Natural killer cell treated with Interleukin-12 subunit alpha and Interleukin-12 subunit beta and Interleukin-15 and Interleukin-18, amount 100 ng/mL, for 72 hours (primary cell): ENCODE measurements around the gene FBXL4. TPM values are rescaled to one million over a fixed set of nuclear protein-coding genes. Genes with fewer than 3 reads are reported as not detected.

ENCODE experiments used
- ATAC-seq, 2 donors: fragments of 150-1000 bp; cut with Tn5 transposase in 1 of 2; sonication (Bioruptor Pico), chemical (Tn5 transposase) in 1 of 2; 2 replicates each; pipeline ENCODE4 v1.10.0; 2021
- DNase-seq: peaks from one replicate; pipeline ENCODE4 v3.0.0; 2022; ENCODE audit warnings: low spot score
- H3K27ac Mint-ChIP-seq, 2 donors: 1 replicate in 1 of 2; 2 replicates in 1 of 2; pipeline ENCODE4 v1.8.0; 2022; ENCODE audit warnings: mixed read lengths in 2 of 2, mild to moderate bottlenecking in 1 of 2, moderate library complexity in 1 of 2
- H3K27me3 Mint-ChIP-seq, 2 donors: 1 replicate in 1 of 2; 2 replicates in 1 of 2; pipeline ENCODE4 v1.8.0; 2022; ENCODE audit warnings: mixed read lengths in 2 of 2
- H3K36me3 Mint-ChIP-seq: one replicate; pipeline ENCODE4 v1.8.0; 2022; ENCODE audit warnings: mixed read lengths
- H3K4me1 Mint-ChIP-seq, 2 donors: 1 replicate in 1 of 2; 2 replicates in 1 of 2; pipeline ENCODE4 v1.8.0; 2022; ENCODE audit warnings: low read depth in 2 of 2, mixed read lengths in 2 of 2, mild to moderate bottlenecking in 1 of 2
- H3K4me3 Mint-ChIP-seq: one replicate; pipeline ENCODE4 v1.8.0; 2022; ENCODE audit warnings: mixed read lengths
- H3K9me3 Mint-ChIP-seq: 2 replicates; pipeline ENCODE4 v1.8.0; 2022; ENCODE audit warnings: mixed read lengths
- total RNA-seq, 2 donors: library from RNA; stranded (reverse); gene quantifications; one replicate each; pipeline ENCODE4 v1.2.3, GENCODE V29; 2022

FBXL4 gene
- total RNA-seq, 2 donors from 2014 or later = 9.1 to 11.2 TPM

GRCh38 chr6:98900706-98901105 is 47.0 kb downstream of the FBXL4 start:
- Mint-ChIP-seq H3K36me3 (peaks cover 30% of the 10 kb centered on the region), H3K27ac (no peak overlapping the region), H3K27me3 (no peaks in the 10 kb centered on the region), H3K4me3 (no peak overlapping the region), H3K4me1 (peaks cover 4% of the 10 kb centered on the region in 2 donors), H3K9me3 (no peaks in the 10 kb centered on the region)
- no peak for DNase-seq
- no peak for ATAC-seq

DNA sequence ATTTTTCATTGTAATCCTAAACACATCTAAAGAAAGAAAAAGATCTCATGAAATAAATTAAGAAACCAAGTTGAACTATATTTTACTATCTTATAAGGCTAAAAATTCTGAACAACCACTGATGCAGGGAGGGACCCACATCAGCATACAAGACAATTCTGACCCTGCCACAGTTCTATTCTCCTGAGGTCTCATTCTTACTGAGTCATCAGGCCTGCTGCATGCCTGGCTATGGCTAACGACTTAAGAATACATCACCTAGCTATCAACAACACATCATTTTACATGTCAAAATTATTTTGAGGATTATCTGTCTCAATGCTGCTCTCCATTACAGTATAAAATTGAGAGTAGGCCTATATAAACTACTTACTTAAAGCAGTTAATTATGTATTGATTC is 52.9 kb downstream of the FBXL4 start:
- Mint-ChIP-seq H3K36me3 (peaks cover 18% of the 10 kb centered on the region), H3K4me3 (no peak overlapping the region), H3K27me3 (no peaks in the 10 kb centered on the region), H3K4me1 (peaks cover 0 to 4% of the 10 kb centered on the region in 2 donors), H3K27ac (no peak overlapping the region), H3K9me3 (no peaks in the 10 kb centered on the region)
- ATAC-seq (no peak), DNase-seq (no peak)

DNA sequence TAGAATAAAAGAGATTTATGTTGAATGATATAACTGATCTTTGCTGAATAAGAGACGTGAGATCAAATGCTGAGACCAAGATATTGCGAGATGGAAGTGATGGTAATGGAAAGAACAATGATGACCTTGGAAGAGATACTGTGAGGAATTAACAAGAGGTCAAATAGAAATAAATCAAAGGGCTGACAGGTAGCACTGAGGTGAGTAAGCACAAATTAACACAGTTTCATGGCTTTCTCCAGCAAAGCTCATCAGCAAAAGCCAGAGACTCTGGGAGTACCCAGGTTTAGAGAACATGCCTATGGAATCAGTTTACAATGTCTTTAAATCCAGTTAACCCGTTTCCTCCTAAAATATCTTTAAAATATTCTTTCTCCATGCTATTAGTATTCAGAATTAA is 60.1 kb downstream of the FBXL4 start:
- no peak overlapping the region for H3K4me3 Mint-ChIP-seq
- ATAC-seq = no peak
- H3K36me3 Mint-ChIP-seq = no peaks in the 10 kb centered on the region
- no peaks in the 10 kb centered on the region for H3K27me3 Mint-ChIP-seq
- no peak overlapping the region for H3K27ac Mint-ChIP-seq
- H3K4me1 Mint-ChIP-seq = no peaks in the 10 kb centered on the region
- no peaks in the 10 kb centered on the region for H3K9me3 Mint-ChIP-seq
- DNase-seq = no peak

GRCh38 chr6:98885330-98885729 is 62.4 kb downstream of the FBXL4 start:
- DNase-seq (no peak), ATAC-seq (no peak)
- Mint-ChIP-seq H3K27me3 (no peaks in the 10 kb centered on the region), H3K4me1 (peaks cover 0 to 2% of the 10 kb centered on the region in 2 donors), H3K36me3 (no peaks in the 10 kb centered on the region), H3K4me3 (no peak overlapping the region), H3K9me3 (no peaks in the 10 kb centered on the region), H3K27ac (no peak overlapping the region)

- peaks cover 9% of the 10 kb centered on the region for H3K36me3 Mint-ChIP-seq
- no peak for DNase-seq
- no peak overlapping the region for H3K27ac Mint-ChIP-seq
- H3K4me1 Mint-ChIP-seq = peaks cover 6% of the 10 kb centered on the region in 2 donors
- H3K4me3 Mint-ChIP-seq = no peak overlapping the region
- no peaks in the 10 kb centered on the region for H3K9me3 Mint-ChIP-seq
- no peak for ATAC-seq
- no peaks in the 10 kb centered on the region for H3K27me3 Mint-ChIP-seq
Observed at GRCh38 chr6:98880486-98880885, 67.3 kb downstream of the FBXL4 start.

- H3K4me1 Mint-ChIP-seq = peaks cover 6% of the 10 kb centered on the region in 2 donors
- peaks cover 14% of the 10 kb centered on the region for H3K36me3 Mint-ChIP-seq
Observed at GRCh38 chr6:98877250-98877649, 70.5 kb downstream of the FBXL4 start.

GRCh38 chr6:98875375-98875774 is 72.4 kb downstream of the FBXL4 start:
- ATAC-seq (no peak), DNase-seq (no peak)
- Mint-ChIP-seq H3K9me3 (no peaks in the 10 kb centered on the region), H3K27ac (no peak overlapping the region), H3K4me3 (no peak overlapping the region), H3K27me3 (no peaks in the 10 kb centered on the region), H3K36me3 (peaks cover 14% of the 10 kb centered on the region), H3K4me1 (peaks cover 3 to 6% of the 10 kb centered on the region in 2 donors)

More at GRCh38 chr6:98877250-98877649, 70.5 kb downstream of the FBXL4 start:
- Mint-ChIP-seq H3K27me3 (no peaks in the 10 kb centered on the region), H3K9me3 (no peaks in the 10 kb centered on the region), H3K4me3 (no peak overlapping the region), H3K27ac (no peak overlapping the region)
- no peak for DNase-seq
- ATAC-seq = no peak

- Mint-ChIP-seq H3K27ac (no peak overlapping the region), H3K9me3 (no peaks in the 10 kb centered on the region), H3K36me3 (peaks cover 12% of the 10 kb centered on the region), H3K4me3 (no peak overlapping the region), H3K4me1 (peaks cover 3 to 6% of the 10 kb centered on the region in 2 donors), H3K27me3 (no peaks in the 10 kb centered on the region)
- ATAC-seq (no peak), DNase-seq (no peak)
Observed at GRCh38 chr6:98871821-98872220, 75.9 kb downstream of the FBXL4 start.

DNA sequence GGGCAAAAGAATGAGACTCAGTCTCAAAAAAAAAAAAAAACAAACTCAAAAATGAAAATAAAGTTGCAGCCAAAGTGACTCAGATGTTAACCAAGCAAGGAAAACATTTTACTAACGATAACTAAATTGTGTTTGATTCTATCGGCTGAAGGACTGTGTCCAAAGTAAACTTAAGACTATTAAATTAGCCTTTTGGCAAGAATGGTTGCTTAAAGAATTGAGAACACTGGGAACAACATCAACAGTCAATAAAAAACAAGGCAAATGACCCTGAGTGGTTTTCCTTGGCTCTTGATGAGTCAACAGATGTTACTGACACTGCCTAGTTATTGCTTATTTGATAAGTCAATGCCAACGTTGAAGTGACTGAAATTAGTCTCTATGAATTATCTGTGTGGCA is 76.7 kb downstream of the FBXL4 start:
- Mint-ChIP-seq H3K27ac (no peak overlapping the region), H3K36me3 (peaks cover 10% of the 10 kb centered on the region), H3K4me1 (no peaks in the 10 kb centered on the region), H3K9me3 (no peaks in the 10 kb centered on the region), H3K27me3 (no peaks in the 10 kb centered on the region), H3K4me3 (no peak overlapping the region)
- DNase-seq (no peak), ATAC-seq (no peak)

DNA sequence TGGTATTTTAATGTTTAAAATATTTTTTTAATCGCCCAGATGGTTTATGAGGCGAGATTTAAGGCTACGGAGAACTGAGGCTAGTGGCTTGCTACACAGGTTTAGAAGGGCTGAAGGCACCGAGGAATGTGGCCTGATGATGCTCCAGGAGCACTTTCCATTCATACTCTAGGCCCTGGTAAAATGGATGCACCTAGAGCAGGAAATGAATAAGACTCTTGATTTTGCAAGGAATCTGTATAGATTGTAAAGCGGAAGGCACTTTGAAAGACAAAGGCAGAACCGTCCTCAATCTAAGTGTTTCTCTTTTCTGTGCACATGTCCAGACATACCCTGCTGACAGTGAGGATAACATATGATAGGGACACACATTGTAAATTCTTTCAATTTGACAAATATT is 83.2 kb downstream of the FBXL4 start:
- no peak overlapping the region for H3K4me3 Mint-ChIP-seq
- no peaks in the 10 kb centered on the region for H3K27me3 Mint-ChIP-seq
- no peaks in the 10 kb centered on the region for H3K9me3 Mint-ChIP-seq
- H3K36me3 Mint-ChIP-seq = peaks cover 6% of the 10 kb centered on the region
- DNase-seq = no peak
- no peak overlapping the region for H3K27ac Mint-ChIP-seq
- ATAC-seq = no peak
- H3K4me1 Mint-ChIP-seq = no peaks in the 10 kb centered on the region

DNA sequence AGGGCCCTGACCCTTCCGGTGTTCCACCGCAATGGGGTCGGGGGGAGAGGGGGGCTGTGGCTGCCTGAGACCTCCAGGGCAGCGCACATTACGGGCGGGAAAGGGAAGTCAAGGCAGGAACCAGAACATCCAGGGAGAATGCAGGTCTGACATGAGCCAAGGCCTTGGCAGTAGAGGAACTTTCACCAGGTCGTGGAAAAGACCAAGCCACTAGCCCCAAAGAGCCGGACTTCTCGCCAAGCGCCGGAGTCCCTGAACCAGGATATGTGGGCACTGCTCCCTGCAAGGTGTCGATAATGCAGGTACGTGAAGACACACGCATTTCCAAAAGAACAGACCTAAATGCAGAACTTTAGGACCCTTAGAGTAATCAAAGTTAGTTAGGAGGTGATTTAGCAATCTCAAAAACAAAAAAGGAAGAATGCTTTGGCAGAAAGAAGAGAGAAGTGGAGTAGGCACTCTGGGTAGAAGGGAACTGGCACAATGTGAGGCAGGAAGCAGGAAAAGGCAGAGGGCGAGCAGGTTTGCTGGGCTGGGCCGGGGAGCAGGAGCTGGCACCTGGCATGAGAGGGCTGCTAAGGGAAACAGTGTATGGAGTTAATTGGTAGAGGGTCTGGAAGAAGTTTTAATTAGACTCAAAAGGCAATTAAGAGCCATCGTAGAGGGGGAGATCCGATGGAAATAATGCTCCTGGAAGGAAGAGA is 99.1 kb downstream of the FBXL4 start:
- no peak overlapping the region for H3K27ac Mint-ChIP-seq
- no peak for ATAC-seq
- H3K4me3 Mint-ChIP-seq = no peak overlapping the region
- no peaks in the 10 kb centered on the region for H3K9me3 Mint-ChIP-seq
- H3K27me3 Mint-ChIP-seq = peaks cover 45 to 56% of the 10 kb centered on the region in 2 donors
- no peaks in the 10 kb centered on the region for H3K36me3 Mint-ChIP-seq
- no peak for DNase-seq
- peaks cover 7% of the 10 kb centered on the region in 2 donors for H3K4me1 Mint-ChIP-seq

DNA sequence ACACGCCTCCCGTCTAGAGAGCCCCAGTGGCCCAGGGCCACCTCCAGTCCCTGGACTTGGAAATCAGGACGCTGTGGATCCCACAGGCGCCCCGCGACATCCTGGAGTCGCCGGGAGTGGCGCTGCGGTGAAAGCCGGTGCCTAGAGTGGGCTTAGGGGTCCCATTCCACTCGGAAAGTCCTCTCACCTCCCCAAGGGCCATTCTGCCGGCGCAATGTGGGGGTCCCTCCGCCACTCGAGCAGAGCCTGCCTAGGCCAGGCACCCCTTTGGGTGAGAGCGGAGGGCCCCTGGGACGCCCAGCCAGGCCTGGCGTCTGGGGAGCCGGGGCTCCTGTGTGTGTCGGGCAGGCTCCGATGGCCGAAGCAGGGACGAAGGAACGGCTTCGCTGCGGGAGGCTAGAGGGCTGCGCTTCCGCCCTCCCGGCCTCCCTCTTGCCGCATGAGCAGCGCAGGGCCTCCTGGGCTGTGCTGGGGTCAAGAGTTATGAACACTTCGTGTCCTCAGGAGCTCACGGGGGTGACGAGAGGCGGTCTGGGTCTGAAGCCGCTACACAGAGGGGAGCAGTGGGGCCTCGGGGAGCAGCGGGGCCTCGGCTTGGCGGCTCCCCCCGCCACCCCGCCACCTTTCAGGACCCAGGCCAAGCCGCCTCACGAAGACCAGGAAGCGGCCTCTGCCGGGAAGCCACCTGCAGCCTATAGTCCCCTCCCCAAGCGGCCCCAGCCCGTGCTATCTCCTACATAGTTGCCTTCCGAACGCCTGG is 99.8 kb downstream of the FBXL4 start:
- H3K36me3 Mint-ChIP-seq = no peaks in the 10 kb centered on the region
- peaks cover 49 to 60% of the 10 kb centered on the region in 2 donors for H3K27me3 Mint-ChIP-seq
- DNase-seq = no peak
- H3K9me3 Mint-ChIP-seq = no peaks in the 10 kb centered on the region
- H3K27ac Mint-ChIP-seq = no peak overlapping the region
- ATAC-seq = peak; percentile 34 to 48
- H3K4me3 Mint-ChIP-seq = no peak overlapping the region
- peaks cover 7% of the 10 kb centered on the region in 2 donors for H3K4me1 Mint-ChIP-seq

GRCh38 chr6:98847416-98847778 is 100.3 kb downstream of the FBXL4 start:
- peaks cover 52 to 66% of the 10 kb centered on the region in 2 donors for H3K27me3 Mint-ChIP-seq
- H3K27ac Mint-ChIP-seq = no peak overlapping the region
- no peak for ATAC-seq
- H3K36me3 Mint-ChIP-seq = no peaks in the 10 kb centered on the region
- no peak overlapping the region for H3K4me3 Mint-ChIP-seq
- no peak for DNase-seq
- no peaks in the 10 kb centered on the region for H3K9me3 Mint-ChIP-seq
- peaks cover 7% of the 10 kb centered on the region in 2 donors for H3K4me1 Mint-ChIP-seq

GRCh38 chr6:98846021-98846380 is 101.7 kb downstream of the FBXL4 start:
- no peak for ATAC-seq

More at GRCh38 chr6:98846021-98846380, 101.7 kb downstream of the FBXL4 start:
- Mint-ChIP-seq H3K27ac (peak overlapping the region in 1 of 2 donors; percentile 14), H3K4me1 (peaks cover 7% of the 10 kb centered on the region in 2 donors), H3K4me3 (peak overlapping the region; percentile 33), H3K36me3 (no peaks in the 10 kb centered on the region), H3K27me3 (peaks cover 58 to 79% of the 10 kb centered on the region in 2 donors), H3K9me3 (no peaks in the 10 kb centered on the region)
- DNase-seq = no peak
